ENCODE measurements around the gene ST14.

The ST14 gene

DNA sequence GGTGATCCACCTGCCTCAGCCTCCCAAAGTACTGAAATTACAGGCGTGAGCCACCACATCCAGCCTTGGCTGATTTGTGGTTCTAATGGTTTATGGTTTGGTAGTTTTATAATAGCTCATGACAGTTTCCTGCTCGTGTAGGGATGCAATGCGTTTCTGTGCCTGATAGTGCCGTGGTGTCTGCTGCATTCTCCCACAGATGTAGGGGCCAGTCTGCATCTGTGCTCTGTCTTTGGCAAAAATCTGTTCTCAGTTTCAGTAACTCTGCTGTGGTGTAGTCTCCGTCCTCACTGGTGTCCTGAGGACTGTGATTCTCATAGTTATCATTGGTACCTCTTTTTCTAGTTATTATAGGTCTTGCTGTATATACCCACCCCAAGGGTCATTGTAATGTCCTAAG is 16.3 kb downstream of the ST14 start:
- H3K4me3 ChIP-seq (replicated peaks; ENCODE audit: low read depth, low read length) = no peak overlapping the region
- no peak for DNase-seq (ENCODE audit: extremely low read depth, low read depth)
- TF ChIP-seq, protein P1, sequence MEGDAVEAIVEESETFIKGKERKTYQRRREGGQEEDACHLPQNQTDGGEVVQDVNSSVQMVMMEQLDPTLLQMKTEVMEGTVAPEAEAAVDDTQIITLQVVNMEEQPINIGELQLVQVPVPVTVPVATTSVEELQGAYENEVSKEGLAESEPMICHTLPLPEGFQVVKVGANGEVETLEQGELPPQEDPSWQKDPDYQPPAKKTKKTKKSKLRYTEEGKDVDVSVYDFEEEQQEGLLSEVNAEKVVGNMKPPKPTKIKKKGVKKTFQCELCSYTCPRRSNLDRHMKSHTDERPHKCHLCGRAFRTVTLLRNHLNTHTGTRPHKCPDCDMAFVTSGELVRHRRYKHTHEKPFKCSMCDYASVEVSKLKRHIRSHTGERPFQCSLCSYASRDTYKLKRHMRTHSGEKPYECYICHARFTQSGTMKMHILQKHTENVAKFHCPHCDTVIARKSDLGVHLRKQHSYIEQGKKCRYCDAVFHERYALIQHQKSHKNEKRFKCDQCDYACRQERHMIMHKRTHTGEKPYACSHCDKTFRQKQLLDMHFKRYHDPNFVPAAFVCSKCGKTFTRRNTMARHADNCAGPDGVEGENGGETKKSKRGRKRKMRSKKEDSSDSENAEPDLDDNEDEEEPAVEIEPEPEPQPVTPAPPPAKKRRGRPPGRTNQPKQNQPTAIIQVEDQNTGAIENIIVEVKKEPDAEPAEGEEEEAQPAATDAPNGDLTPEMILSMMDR (IDR thresholded peaks at IDR 0.05; ENCODE audit: low read depth, low read length, missing control alignments) = no peak

DNA sequence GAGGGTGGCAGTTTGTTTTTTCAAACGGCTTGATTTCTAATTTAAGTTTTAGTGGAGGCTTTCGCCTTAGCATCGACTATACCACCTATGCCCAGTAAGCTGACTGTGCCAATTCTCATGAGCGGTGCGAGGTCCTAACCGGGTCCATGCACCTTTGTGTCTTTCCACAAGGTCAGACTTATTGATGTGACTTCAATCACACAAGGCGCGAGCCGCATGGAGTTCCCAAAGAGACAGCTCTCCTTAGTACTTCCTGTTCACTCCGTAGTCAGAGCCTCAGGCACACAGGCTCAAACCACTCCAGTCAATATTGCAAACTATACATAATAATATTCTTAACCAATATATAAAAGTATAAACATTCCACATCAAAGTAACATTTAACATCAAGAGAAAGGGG is 18.2 kb downstream of the ST14 start:
- H3K4me3 ChIP-seq (replicated peaks; ENCODE audit: low read depth, low read length) = no peak overlapping the region
- no peak for DNase-seq (ENCODE audit: extremely low read depth, low read depth)

DNA sequence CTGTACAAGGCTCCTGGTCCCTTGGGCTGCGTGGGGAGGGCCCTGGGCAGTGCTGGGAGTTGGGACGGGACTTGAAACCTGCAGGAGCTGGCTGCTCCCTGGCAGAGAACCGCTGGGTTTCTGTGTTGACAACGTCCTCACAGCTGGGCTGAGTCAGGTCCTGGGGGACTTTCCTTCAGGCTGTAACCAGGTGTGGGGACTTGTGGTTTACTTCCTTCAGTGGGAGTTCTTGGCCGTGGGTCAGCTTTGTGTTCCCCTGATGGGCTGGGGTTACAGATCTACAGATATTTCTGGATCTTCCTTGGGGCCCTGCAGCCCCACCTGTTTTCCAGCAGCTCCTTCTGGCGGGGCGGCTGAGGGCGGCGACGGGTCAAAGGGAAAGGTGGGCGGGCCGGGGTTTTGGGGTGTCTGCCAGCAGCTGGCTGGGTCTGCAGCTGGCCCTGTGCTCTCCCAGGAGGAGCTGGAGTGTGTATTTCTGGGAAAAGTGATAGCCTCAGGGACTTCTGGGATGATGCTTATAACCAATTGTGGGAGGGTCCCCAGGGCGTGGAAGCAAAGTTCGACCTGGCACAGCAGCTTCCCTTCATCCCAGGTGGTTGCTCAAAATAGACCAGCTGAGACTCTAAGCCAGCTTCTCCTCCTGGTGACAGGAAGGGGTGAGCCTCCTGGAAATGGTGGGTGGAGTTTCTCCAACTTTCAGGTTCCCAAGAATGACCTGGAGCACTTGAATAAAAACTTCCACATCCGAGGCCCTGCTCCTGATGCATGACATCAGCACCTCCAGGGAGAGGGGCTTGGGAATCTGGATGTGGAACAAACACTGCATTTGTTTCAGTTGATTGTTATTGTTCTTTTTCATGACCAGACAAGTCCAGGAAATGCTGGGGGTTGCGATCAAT is 19.1 kb downstream of the ST14 start:
- H3K4me3 ChIP-seq (replicated peaks; ENCODE audit: low read depth, low read length) = no peak overlapping the region
- TF ChIP-seq, protein P1 (IDR thresholded peaks at IDR 0.05; ENCODE audit: low read depth, low read length, missing control alignments) = no peak
- DNase-seq (ENCODE audit: extremely low read depth, low read depth) = no peak

More for the DNA sequence above, 18.2 kb downstream of the ST14 start:
- TF ChIP-seq, protein P1 (IDR thresholded peaks at IDR 0.05; ENCODE audit: low read depth, low read length, missing control alignments) = no peak

DNA sequence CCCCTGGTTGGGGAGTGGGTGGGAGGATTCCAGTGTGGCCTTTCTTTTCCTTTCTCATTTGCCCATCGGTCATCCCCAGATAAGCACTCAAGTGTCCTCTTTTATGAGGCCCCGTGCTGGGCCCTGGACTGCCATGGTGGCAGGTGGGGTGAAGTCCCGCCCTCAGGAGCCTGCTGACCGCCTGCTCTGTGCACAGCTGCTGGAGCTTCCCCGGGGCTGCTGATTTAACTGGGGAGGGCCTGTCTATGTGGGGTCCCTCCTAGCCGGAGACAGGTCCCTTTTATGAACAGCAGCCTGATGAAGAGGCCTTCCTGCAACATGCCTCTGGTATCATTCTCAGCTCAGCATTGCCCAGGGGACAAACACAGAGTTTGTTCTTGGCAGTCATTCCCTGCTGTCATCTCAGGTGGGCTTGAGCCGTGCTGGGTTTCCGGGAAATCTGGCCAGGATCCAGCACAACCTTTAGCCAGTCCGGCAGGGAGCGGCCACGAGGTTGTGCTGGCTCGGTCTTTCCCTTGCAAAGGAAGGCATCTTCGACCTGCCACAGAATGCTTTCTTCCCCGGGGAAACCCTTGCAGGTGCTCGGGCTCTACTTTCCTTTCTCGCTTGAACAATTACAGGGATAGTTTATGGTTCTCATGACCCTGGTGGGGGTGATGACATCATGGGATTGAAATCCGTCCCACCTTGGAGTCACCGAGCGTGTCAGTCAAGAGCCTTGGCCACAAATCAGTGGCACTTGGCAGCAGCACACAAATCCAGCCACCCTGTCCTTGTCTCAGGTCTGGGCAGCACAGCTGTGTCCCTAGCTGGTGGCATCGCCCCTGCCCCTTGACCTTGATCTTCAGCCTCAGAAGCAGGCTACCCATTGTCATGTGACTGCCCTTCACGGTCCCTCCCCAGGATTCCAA is 20.1 kb downstream of the ST14 start:
- no peak overlapping the region for H3K4me3 ChIP-seq (replicated peaks; ENCODE audit: low read depth, low read length)
- DNase-seq (ENCODE audit: extremely low read depth, low read depth) = no peak
- TF ChIP-seq, protein P1 (IDR thresholded peaks at IDR 0.05; ENCODE audit: low read depth, low read length, missing control alignments) = no peak

DNA sequence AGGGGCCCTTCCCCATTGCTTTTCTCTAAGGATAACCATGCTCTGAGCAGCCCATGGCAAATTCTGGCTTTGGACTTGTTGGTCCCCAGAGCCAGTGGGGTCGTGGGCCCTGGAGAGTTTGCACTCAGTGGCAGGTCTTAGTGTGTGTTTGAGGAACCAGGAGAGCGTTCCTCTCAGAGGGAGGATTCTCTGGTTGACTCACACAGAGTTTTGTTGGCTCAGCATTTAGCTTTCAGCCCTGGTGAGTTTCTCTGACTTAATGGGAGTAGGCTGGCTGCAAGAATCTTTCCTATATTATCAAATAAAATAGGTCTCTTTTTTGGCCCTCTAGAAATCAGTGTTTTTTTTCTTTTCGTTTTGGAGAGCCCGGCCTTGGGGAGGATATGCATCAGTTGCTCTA is 20.9 kb downstream of the ST14 start:
- no peak overlapping the region for H3K4me3 ChIP-seq (replicated peaks; ENCODE audit: low read depth, low read length)
- no peak for DNase-seq (ENCODE audit: extremely low read depth, low read depth)
- TF ChIP-seq, protein P1 (IDR thresholded peaks at IDR 0.05; ENCODE audit: low read depth, low read length, missing control alignments) = no peak

DNA sequence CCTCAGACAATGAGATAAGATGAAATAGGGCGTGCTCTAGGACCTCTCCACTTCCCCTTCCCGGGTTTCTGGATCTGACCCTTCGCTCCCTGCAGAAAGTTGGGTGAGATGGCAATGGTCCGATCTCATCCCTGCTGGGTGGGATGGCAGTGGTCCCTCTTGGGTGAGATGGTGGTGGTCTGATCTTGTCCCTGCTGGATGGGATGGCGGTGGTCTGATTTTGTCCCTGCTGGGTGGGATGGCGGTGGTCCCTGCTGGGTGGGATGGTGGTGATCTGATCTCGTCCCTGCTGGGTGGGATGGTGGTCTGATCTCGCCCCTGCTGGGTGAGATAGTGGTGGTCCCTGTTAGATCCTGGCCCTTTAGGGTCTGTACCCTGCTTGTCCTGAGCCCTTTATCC is 21.3 kb downstream of the ST14 start:
- DNase-seq (ENCODE audit: extremely low read depth, low read depth) = no peak
- H3K4me3 ChIP-seq (replicated peaks; ENCODE audit: low read depth, low read length) = no peak overlapping the region
- TF ChIP-seq, protein P1 (IDR thresholded peaks at IDR 0.05; ENCODE audit: low read depth, low read length, missing control alignments) = no peak

All from HFF-Myc (cell line).